ENCODE results near the gene ZNF24.

The ZNF24 gene

GRCh38 chr18:35352778-35353177, 8.6 kb upstream of the ZNF24 start:
- DNase-seq (ENCODE audit: low read depth) = no peak

GRCh38 chr18:35352283-35352682, 8.1 kb upstream of the ZNF24 start:
- no peak for DNase-seq (ENCODE audit: low read depth)

GRCh38 chr18:35348001-35348400, 3.8 kb upstream of the ZNF24 start:
- DNase-seq (ENCODE audit: low read depth) = no peak

DNA sequence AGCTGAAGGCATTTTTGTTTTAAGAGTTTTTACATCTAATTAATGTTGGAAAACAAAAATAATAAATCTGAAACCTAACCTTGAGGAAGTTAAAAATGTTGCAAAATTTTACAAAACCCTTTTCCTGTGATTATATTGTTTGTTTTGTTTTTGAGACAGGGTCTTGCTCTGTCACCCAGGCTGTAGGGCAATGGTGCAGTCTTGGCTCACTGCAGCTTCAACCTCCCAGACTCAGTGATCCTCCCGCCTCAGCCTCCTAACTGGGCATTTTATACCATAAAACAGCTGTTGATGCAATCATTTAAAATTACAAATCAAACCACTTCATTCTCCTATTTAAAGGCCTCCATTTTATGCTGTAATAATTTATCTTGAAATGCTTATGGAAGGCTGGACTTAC, 1.7 kb upstream of the ZNF24 start:
- no peak for DNase-seq (ENCODE audit: low read depth)

DNA sequence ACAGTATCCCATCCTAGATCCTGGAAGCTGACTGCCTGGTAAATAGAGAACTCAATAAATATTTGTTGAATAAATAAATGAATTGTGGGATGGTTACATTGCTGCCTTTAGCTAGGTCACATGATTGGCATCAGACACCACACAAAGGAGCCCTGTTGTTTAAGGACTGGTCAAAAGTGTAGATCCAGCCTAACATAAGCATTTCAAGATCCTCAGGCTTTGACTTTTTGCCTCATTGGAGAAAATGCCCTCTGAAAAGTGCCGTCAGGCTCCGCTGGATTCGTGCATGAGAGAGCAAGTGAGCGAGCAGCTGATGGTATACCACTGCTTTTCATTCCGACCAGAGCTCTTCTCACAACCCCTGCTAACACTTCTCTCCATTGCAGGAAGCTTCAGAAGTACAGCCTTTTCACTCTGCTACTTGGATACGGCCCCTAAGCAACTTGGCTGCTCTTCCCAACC, 1.3 kb upstream of the ZNF24 start:
- no peak for DNase-seq (ENCODE audit: low read depth)

GRCh38 chr18:35344736-35345459, 678 bp upstream of the ZNF24 start:
- DNase-seq (ENCODE audit: low read depth) = no peak

DNA sequence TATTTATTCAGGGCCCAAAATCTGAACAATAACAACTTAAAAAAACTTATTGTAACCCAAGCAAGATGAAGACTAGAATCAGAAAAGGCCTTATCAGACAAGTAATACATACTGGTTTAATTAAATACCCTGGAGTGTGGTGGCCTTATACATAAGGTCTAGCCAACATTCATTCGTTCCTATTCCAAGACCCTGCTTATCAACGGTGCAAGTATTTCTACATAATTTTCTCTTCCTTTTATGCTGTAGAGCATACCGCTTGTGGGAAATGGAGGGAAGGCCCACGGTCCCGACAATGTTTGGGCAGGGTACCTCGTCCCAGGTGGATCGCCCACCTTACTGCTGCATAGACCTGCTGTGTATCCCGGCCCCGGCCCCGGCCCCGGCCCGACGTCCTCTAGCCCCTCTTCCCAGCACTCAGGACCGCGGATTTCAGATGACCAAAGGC, 708 bp downstream of the ZNF24 start:
- DNase-seq (ENCODE audit: low read depth) = no peak

DNA sequence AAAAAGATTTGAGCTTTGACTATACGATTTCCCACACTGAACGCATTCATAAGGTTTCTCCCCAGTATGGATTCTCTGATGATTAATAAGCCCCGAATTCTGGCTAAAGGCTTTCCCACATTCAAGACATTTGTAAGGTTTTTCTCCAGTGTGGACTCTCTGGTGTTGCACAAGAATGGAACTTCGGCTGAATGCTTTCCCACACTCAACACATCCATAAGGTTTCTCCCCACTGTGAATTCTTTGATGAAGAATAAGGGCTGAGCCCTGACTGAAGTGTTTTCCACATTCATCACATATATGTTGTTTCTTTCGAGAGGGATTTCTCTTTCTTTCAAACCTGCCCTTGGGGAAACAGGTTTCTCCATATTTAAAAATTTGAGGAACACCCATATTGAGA, 6.9 kb downstream of the ZNF24 start:
- DNase-seq (ENCODE audit: low read depth) = no peak

- no peak for DNase-seq (ENCODE audit: low read depth)
Measured at GRCh38 chr18:35335866-35336265, 8.4 kb downstream of the ZNF24 start.

GRCh38 chr18:35334821-35335220, 9.4 kb downstream of the ZNF24 start:
- DNase-seq (ENCODE audit: low read depth) = no peak

- no peak for DNase-seq (ENCODE audit: low read depth)
Measured at GRCh38 chr18:35334212-35334611, 10.0 kb downstream of the ZNF24 start.

GRCh38 chr18:35331367-35332087, 12.7 kb downstream of the ZNF24 start:
- no peak for DNase-seq (ENCODE audit: low read depth)

- no peak for DNase-seq (ENCODE audit: low read depth)
Measured at GRCh38 chr18:35328868-35329267, 15.4 kb downstream of the ZNF24 start.

DNA sequence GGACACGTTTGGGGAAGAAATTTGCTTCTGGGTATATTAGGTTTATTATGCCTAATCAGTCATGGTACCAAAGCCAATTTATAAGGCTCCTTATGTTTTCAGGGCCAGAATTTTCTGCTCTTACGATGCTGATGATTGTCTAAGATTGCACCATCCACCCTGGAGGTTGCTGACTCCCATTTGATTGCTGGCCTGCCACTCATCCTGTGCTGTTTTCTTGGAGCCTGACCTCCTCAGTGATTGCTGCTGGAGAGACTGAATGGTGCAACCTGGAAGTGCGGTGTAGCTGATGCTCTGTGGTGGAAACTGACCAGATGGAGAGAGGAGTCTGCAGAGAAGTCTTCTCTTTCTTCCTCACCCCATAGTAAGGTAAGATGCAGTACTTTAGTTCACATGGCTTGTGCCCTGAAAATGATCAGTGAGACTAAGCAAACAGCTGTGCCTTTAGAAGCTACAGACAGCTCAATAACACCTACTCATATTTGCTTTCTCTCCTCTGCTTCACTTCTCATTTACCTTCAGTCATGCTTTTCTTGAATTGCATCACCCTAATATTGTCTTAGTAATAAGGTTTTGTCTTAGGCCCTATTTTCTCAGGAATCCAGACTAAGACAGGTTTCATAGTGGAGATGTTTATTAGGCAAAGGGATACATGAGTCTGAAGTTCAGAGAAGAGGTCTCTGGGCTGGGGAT, 17.4 kb downstream of the ZNF24 start:
- DNase-seq (ENCODE audit: low read depth) = no peak

- no peak for DNase-seq (ENCODE audit: low read depth)
Measured at GRCh38 chr18:35324926-35325655, 19.1 kb downstream of the ZNF24 start.

GRCh38 chr18:35322486-35323458, 21.4 kb downstream of the ZNF24 start:
- DNase-seq (ENCODE audit: low read depth) = no peak

DNA sequence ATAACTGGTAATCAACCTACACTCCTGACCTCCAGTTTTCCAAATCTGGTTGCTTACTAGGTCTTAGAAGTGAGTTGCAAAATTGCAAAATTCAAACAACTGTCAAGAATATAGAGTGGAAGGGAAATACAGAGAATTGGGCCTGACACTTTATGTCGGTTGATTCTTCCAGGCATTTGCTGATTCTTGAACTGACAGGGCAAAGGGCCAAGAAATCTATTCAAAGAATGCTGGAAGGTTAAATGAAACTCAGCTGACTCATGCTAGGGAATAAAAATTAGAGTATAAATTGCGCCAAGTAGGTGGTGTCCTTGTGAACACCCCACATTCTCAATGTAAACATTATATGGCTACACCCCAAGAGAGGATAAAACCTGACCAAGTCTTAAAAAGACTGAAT, 32.7 kb downstream of the ZNF24 start:
- DNase-seq (ENCODE audit: low read depth) = no peak

- DNase-seq (ENCODE audit: low read depth) = no peak
Measured at GRCh38 chr18:35306588-35307250, 37.5 kb downstream of the ZNF24 start.

DNA sequence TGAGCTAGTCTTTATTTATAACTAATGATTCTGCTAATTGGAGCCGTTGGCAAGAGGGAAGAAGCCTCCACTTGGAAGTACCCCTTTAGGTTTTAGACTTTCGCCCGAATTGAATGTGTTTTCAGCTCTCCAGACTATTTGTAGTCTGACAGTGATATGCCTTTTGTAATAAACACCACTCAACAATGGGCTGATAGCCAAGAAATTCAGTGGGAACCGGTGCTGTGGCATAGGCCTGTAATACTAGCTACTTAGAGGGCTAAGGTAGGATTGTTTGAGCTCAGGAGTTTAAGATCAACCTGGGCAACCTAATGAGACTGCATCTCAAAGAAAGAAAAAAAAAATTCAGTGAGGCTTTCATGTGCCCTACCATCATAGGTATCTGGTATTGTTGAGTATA, 40.6 kb downstream of the ZNF24 start:
- no peak for DNase-seq (ENCODE audit: low read depth)

DNA sequence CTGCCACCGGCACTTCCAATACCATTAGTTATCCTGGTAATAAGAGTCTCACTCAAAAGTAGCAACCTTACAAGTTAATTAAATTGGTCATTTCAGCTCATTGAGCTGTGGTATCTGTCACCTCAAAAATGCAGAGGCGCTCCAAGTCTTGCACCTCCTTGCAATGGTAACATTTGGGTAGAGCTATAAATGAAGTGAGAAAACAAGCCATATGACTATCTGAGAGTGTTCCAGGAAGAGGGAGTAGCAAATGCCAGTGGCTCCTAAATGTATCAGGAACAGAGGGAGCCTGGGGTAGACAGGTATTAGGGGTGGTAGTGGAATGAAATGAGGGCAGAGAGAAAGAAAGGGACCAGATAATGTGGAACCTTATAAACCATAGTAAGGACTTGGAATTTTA, 48.2 kb downstream of the ZNF24 start:
- no peak for DNase-seq (ENCODE audit: low read depth)

GRCh38 chr18:35291166-35291565, 53.1 kb downstream of the ZNF24 start:
- no peak for DNase-seq (ENCODE audit: low read depth)

Data from stimulated activated CD8-positive, alpha-beta memory T cell treated with anti-CD3 and anti-CD28 coated beads, Interleukin-12 subunit alpha, Interleukin-12 subunit beta, amount 100 ng/mL, for 4 hours (primary cell).